Measurements from ENCODE around the gene BRD9.

BRD9 gene

GRCh38 chr5:908172-908571, 15.6 kb upstream of the BRD9 start:
- no peaks in the 10 kb centered on the region for H4K20me1 ChIP-seq (ENCODE audit: control insufficient read depth, insufficient read depth, low read depth, low read length)
- no peaks in the 10 kb centered on the region for H3K9me3 ChIP-seq (ENCODE audit: control insufficient read depth, insufficient read depth, low read length)
- no peaks in the 10 kb centered on the region for H3K9me2 ChIP-seq (replicated peaks; ENCODE audit: control insufficient read depth, low read length)
- H3K79me2 ChIP-seq (ENCODE audit: control insufficient read depth, low read length): no peaks in the 10 kb centered on the region
- no peak overlapping the region for H3K4me3 ChIP-seq (ENCODE audit: low read length)
- H3K4me2 ChIP-seq (ENCODE audit: low read length): no peak overlapping the region
- no peak overlapping the region for H3K27ac ChIP-seq (ENCODE audit: low read depth, low read length)
- H3K4me1 ChIP-seq (ENCODE audit: control insufficient read depth, low read length): no peaks in the 10 kb centered on the region
- no peak for TF ChIP-seq EZH2phosphoT487 (IDR thresholded peaks at IDR 0.05; ENCODE audit: borderline replicate concordance, low read length)
- TF ChIP-seq CTCF (IDR thresholded peaks at IDR 0.05; ENCODE audit: low read depth, low read length, poor library complexity, severe bottlenecking): no peak
- no peaks in the 10 kb centered on the region for H3F3A ChIP-seq (ENCODE audit: control insufficient read depth, insufficient read depth)
- H3K27me3 ChIP-seq (ENCODE audit: control insufficient read depth, low read length): no peaks in the 10 kb centered on the region
- H3K36me3 ChIP-seq (ENCODE audit: control insufficient read depth, low read length): peaks cover 79% of the 10 kb centered on the region

GRCh38 chr5:907366-907910, 14.8 kb upstream of the BRD9 start:
- H3K36me3 ChIP-seq (ENCODE audit: control insufficient read depth, low read length): peaks cover 78% of the 10 kb centered on the region
- TF ChIP-seq CTCF (IDR thresholded peaks at IDR 0.05; ENCODE audit: low read depth, low read length, poor library complexity, severe bottlenecking) (no peak), EZH2phosphoT487 (IDR thresholded peaks at IDR 0.05; ENCODE audit: borderline replicate concordance, low read length) (no peak)

GRCh38 chr5:905139-905642, 12.6 kb upstream of the BRD9 start:
- H3K4me3 ChIP-seq (ENCODE audit: low read length): no peak overlapping the region
- no peaks in the 10 kb centered on the region for H3K9me3 ChIP-seq (ENCODE audit: control insufficient read depth, insufficient read depth, low read length)
- no peaks in the 10 kb centered on the region for H3F3A ChIP-seq (ENCODE audit: control insufficient read depth, insufficient read depth)
- no peaks in the 10 kb centered on the region for H3K27me3 ChIP-seq (ENCODE audit: control insufficient read depth, low read length)
- no peak overlapping the region for H3K27ac ChIP-seq (ENCODE audit: low read depth, low read length)
- H3K9me2 ChIP-seq (replicated peaks; ENCODE audit: control insufficient read depth, low read length): no peaks in the 10 kb centered on the region
- no peaks in the 10 kb centered on the region for H4K20me1 ChIP-seq (ENCODE audit: control insufficient read depth, insufficient read depth, low read depth, low read length)
- peaks cover 84% of the 10 kb centered on the region for H3K36me3 ChIP-seq (ENCODE audit: control insufficient read depth, low read length)
- H3K4me1 ChIP-seq (ENCODE audit: control insufficient read depth, low read length): no peaks in the 10 kb centered on the region
- TF ChIP-seq CTCF (IDR thresholded peaks at IDR 0.05; ENCODE audit: low read depth, low read length, poor library complexity, severe bottlenecking) (no peak), EZH2phosphoT487 (IDR thresholded peaks at IDR 0.05; ENCODE audit: borderline replicate concordance, low read length) (no peak)
- no peaks in the 10 kb centered on the region for H3K79me2 ChIP-seq (ENCODE audit: control insufficient read depth, low read length)
- H3K4me2 ChIP-seq (ENCODE audit: low read length): no peak overlapping the region

More at GRCh38 chr5:907366-907910, 14.8 kb upstream of the BRD9 start:
- Histone ChIP-seq H3K27ac (ENCODE audit: low read depth, low read length) (no peak overlapping the region), H3K79me2 (ENCODE audit: control insufficient read depth, low read length) (no peaks in the 10 kb centered on the region), H3K4me2 (ENCODE audit: low read length) (no peak overlapping the region), H3K9me2 (replicated peaks; ENCODE audit: control insufficient read depth, low read length) (no peaks in the 10 kb centered on the region), H3K27me3 (ENCODE audit: control insufficient read depth, low read length) (no peaks in the 10 kb centered on the region), H3K4me1 (ENCODE audit: control insufficient read depth, low read length) (no peaks in the 10 kb centered on the region), H3K9me3 (ENCODE audit: control insufficient read depth, insufficient read depth, low read length) (no peaks in the 10 kb centered on the region), H4K20me1 (ENCODE audit: control insufficient read depth, insufficient read depth, low read depth, low read length) (no peaks in the 10 kb centered on the region), H3K4me3 (ENCODE audit: low read length) (no peak overlapping the region), H3F3A (ENCODE audit: control insufficient read depth, insufficient read depth) (no peaks in the 10 kb centered on the region)
